ENCODE results near the gene SMPDL3B. TPM values are rescaled to one million over a fixed set of nuclear protein-coding genes. Genes with fewer than 3 reads are reported as not detected.

SMPDL3B gene
- total and polyA plus RNA-seq, 2 of the 4 experiments (the other 2 are of a cell fraction): not detected

DNA sequence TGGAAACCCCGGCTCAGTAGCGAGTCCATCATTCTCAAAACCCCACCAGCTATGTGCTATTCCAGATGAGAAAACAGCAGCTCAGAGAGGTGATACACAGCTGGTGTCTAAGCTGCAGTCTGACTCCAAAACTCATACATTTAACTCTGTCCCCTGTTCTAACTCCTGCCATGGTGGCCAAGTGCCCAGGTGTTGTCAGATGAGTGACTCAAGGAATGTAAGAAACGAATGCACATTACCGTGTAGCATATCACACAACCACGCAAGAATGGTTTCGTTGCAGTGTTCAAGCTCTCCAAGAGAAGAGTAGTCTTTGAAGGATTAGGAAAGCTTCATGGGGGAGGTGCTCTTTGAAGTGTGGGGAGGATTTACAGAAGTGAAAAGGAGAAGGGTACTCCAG is 20.3 kb downstream of the SMPDL3B start:
- Histone ChIP-seq H3K27me3 (ENCODE audit: control insufficient read depth, insufficient read depth, low read length) (peaks cover 27% of the 10 kb centered on the region), H3K9ac (ENCODE audit: low read depth, low read length) (no peak overlapping the region), H2BK15ac (ENCODE audit: low read depth, low read length) (no peak overlapping the region), H4K20me1 (ENCODE audit: insufficient read depth, low read length) (no peaks in the 10 kb centered on the region), H4K8ac (ENCODE audit: low read depth in 2 of 2, low read length in 2 of 2) (no peak overlapping the region), H3K36me3 (ENCODE audit: control insufficient read depth, insufficient read depth, low read length) (no peaks in the 10 kb centered on the region), H2AK9ac (replicated peaks; ENCODE audit: low read depth, low read length, poor library complexity) (no peak overlapping the region), H4K5ac (ENCODE audit: low read depth, low read length) (no peak overlapping the region), H3K4me1 (ENCODE audit: control insufficient read depth, insufficient read depth, low read length) (0 out of 2 replicates have a peak, but pooled peaks cover 2% of the 10 kb centered on the region), H2AFZ (replicated peaks; ENCODE audit: low read length, poor library complexity) (no peak overlapping the region), H2BK5ac (ENCODE audit: low read depth, low read length, poor library complexity, severe bottlenecking) (no peak overlapping the region), H3K18ac (ENCODE audit: low read depth, low read length) (no peak overlapping the region), H3K14ac (replicated peaks; ENCODE audit: low read depth, low read length) (no peak overlapping the region), H3K27ac (ENCODE audit: insufficient read depth, low read length) (no peak overlapping the region), H3K23ac (ENCODE audit: low read depth, low read length) (no peak overlapping the region), H3K4me2 (ENCODE audit: low read depth, low read length) (no peak overlapping the region), H3K4me3 (ENCODE audit: insufficient read depth, low read depth, low read length) (no peak overlapping the region), H3K9me1 (ENCODE audit: insufficient read depth, low read length) (peaks cover 9% of the 10 kb centered on the region), H2BK120ac (ENCODE audit: low read depth, low read length) (no peak overlapping the region), H3K79me1 (ENCODE audit: low read depth in 1 of 2, low read length in 2 of 2) (peaks cover 0 to 8% of the 10 kb centered on the region in 2 experiments; a peak in 3 of 4 replicates), H2BK20ac (ENCODE audit: low read depth, low read length) (no peak overlapping the region), H3K4ac (ENCODE audit: low read depth, low read length) (no peak overlapping the region), H3K9me3 (ENCODE audit: control insufficient read depth, insufficient read depth, low read length) (no peaks in the 10 kb centered on the region), H3K56ac (ENCODE audit: extremely low read depth, insufficient read depth, low read length) (no peak overlapping the region), H4K91ac (ENCODE audit: insufficient read depth, low read depth, low read length) (no peak overlapping the region), H2AK5ac (ENCODE audit: low read depth, low read length) (no peak overlapping the region)
- no peak for DNase-seq
- 52% methylated on average over 3 of the region's 6 CpGs; no CpG with 5 or more reads in 1 of the 2 experiments for WGBS, 2 experiments (ENCODE audit: extremely low coverage in 2 of 2, insufficient read length in 1 of 2)
- CTCF ChIA-PET: no interaction called here
- POLR2A ChIA-PET (ENCODE audit: unreplicated experiment): no interaction called here
- intact Hi-C loops (cut with micrococcal nuclease): no loop called here
- TF ChIP-seq SMC3 (IDR thresholded peaks at IDR 0.05; ENCODE audit: low read depth, low read length) (no peak), MAFK (IDR thresholded peaks at IDR 0.05; ENCODE audit: low read depth, low read length) (no peak), MAZ (IDR thresholded peaks at IDR 0.05; ENCODE audit: borderline replicate concordance, low read depth, low read length) (no peak), MXI1 (IDR thresholded peaks at IDR 0.05; ENCODE audit: borderline replicate concordance, low read depth, low read length) (no peak), RAD21 (IDR thresholded peaks at IDR 0.05; ENCODE audit: low read length) (no peak), RFX5 (IDR thresholded peaks at IDR 0.05; ENCODE audit: low read depth, low read length) (no peak)
- TF ChIP-seq, protein P1, sequence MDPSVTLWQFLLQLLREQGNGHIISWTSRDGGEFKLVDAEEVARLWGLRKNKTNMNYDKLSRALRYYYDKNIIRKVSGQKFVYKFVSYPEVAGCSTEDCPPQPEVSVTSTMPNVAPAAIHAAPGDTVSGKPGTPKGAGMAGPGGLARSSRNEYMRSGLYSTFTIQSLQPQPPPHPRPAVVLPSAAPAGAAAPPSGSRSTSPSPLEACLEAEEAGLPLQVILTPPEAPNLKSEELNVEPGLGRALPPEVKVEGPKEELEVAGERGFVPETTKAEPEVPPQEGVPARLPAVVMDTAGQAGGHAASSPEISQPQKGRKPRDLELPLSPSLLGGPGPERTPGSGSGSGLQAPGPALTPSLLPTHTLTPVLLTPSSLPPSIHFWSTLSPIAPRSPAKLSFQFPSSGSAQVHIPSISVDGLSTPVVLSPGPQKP (IDR thresholded peaks at IDR 0.05; ENCODE audit: borderline replicate concordance, low read depth, low read length): no peak
- in situ Hi-C loops (cut with MboI; ENCODE audit: low sequenced_read_pairs): no loop called here
- dilution Hi-C loops (cut with HindIII; ENCODE audit: low sequenced_read_pairs, unreplicated experiment): no loop called here
- no peak for ATAC-seq (ENCODE audit: low read depth)
- no TSS peak for BruUV-seq (replicated peaks)

Measured in IMR-90 (cell line).